Measurements from ENCODE around the gene VPS37C. TPM values are rescaled to one million over a fixed set of nuclear protein-coding genes. Genes with fewer than 3 reads are reported as not detected.

VPS37C gene
- polyA plus RNA-seq, 2 of the 4 experiments (the other 2 are of a cell fraction), result 8.9 to 11.3 TPM

GRCh38 chr11:61120706-61121191 is 40.5 kb downstream of the VPS37C start:
- no peak overlapping the region for H3K4me3 ChIP-seq
- no peaks in the 10 kb centered on the region for H3K9me3 ChIP-seq
- peaks cover 8% of the 10 kb centered on the region for H3K4me1 ChIP-seq
- WGBS (ENCODE audit: missing lambda C conversion rate), result 49% methylated on average over 5 of the region's 5 CpGs
- H3K27ac ChIP-seq, result no peak overlapping the region
- ATAC-seq (peak in 1 of 2 experiments; percentile 43; a peak in 3 of 6 replicates), FAIRE-seq (no peak), DNase-seq (ENCODE audit: low read depth in 1 of 2, low spot score in 1 of 2) (peak in 1 of 2 experiments; percentile 26)
- no peak for TF ChIP-seq MYC (IDR thresholded peaks at IDR 0.05; ENCODE audit: borderline replicate concordance, low read length)
- TF ChIP-seq EHMT2 (IDR thresholded peaks at IDR 0.05; ENCODE audit: low read depth), result no peak
- no peak for TF ChIP-seq HES2 (IDR thresholded peaks at IDR 0.05)
- TF ChIP-seq BHLHE40 (IDR thresholded peaks at IDR 0.05; ENCODE audit: low read depth, low read length), result no peak
- TF ChIP-seq RAD21 (conservative IDR thresholded peaks at IDR 0.05 in 1 of 2, IDR thresholded peaks at IDR 0.05 in 1 of 2), result no peak
- no peak for TF ChIP-seq SREBF2 (IDR thresholded peaks at IDR 0.05)
- no peak for TF ChIP-seq ZSCAN20 (CRISPR knock-in tag; IDR thresholded peaks at IDR 0.05)
- TF ChIP-seq RCOR1 (IDR thresholded peaks at IDR 0.05; ENCODE audit: low read depth, low read length), result no peak
- TF ChIP-seq ZNF302 (CRISPR knock-in tag; IDR thresholded peaks at IDR 0.05), result no peak
- no peak for TF ChIP-seq ELK1 (IDR thresholded peaks at IDR 0.05; ENCODE audit: low read depth, low read length)
- TF ChIP-seq SMC3 (IDR thresholded peaks at IDR 0.05), result no peak
- TF ChIP-seq ZC3H11A (IDR thresholded peaks at IDR 0.05), result no peak
- TF ChIP-seq TP53 (CRISPR knock-in tag; IDR thresholded peaks at IDR 0.05), result no peak
- no peak for TF ChIP-seq HOXA7 (CRISPR knock-in tag; IDR thresholded peaks at IDR 0.05)
- TF ChIP-seq E2F6 (IDR thresholded peaks at IDR 0.05; ENCODE audit: borderline replicate concordance, low read depth), result no peak
- CTCF ChIA-PET, result interaction anchor here (1.3 to 5.7 kb wide), 3 partner anchors 9 to 290 kb away, joined by 3 to 44 read pairs (median 5); no protein-coding TSS in a partner anchor
- POLR2A ChIA-PET, result no interaction called here
- H3K4me2 ChIP-seq, result no peak overlapping the region; the same call in 2 of the 3 replicates

GRCh38 chr11:61120099-61120705 is 41.0 kb downstream of the VPS37C start:
- POLR2A ChIA-PET, result no interaction called here

More at GRCh38 chr11:61120099-61120705, 41.0 kb downstream of the VPS37C start:
- Histone ChIP-seq H3K27ac (no peak overlapping the region), H3K4me1 (peaks cover 8% of the 10 kb centered on the region), H3K4me3 (no peak overlapping the region), H3K9me3 (no peaks in the 10 kb centered on the region), H3K4me2 (no peak overlapping the region)
- DNase-seq (ENCODE audit: low read depth in 1 of 2, low spot score in 1 of 2) (no peak), FAIRE-seq (no peak), ATAC-seq (no peak)
- TF ChIP-seq PBX3 (IDR thresholded peaks at IDR 0.05) (no peak), RAD21 (conservative IDR thresholded peaks at IDR 0.05 in 1 of 2, IDR thresholded peaks at IDR 0.05 in 1 of 2) (no peak), PHF8 (IDR thresholded peaks at IDR 0.05; ENCODE audit: borderline replicate concordance, low read depth) (no peak), CHD2 (IDR thresholded peaks at IDR 0.05; ENCODE audit: low read length, partially characterized antibody) (no peak), MAFK (IDR thresholded peaks at IDR 0.05; ENCODE audit: partially characterized antibody) (no peak), CHD4 (IDR thresholded peaks at IDR 0.05; ENCODE audit: borderline replicate concordance) (no peak), HOXB13 (CRISPR knock-in tag; IDR thresholded peaks at IDR 0.05; ENCODE audit: low read depth) (no peak), RCOR1 (IDR thresholded peaks at IDR 0.05; ENCODE audit: low read depth, low read length) (no peak)
- CTCF ChIA-PET, result interaction anchor here (1.3 to 5.7 kb wide), 2 partner anchors 9 to 289 kb away, joined by 5 to 44 read pairs; no protein-coding TSS in a partner anchor
- 77% methylated on average over 14 of the region's 14 CpGs for WGBS (ENCODE audit: missing lambda C conversion rate)
